GM12878 (cell line): ENCODE measurements around the gene CMSS1. TPM values are rescaled to one million over a fixed set of nuclear protein-coding genes. Genes with fewer than 3 reads are reported as not detected.

Experiments used
- ATAC-seq: fragments of 200-7000 bp; cut with Tn5 transposase; 3 replicates; pipeline ENCODE4 v1.9.1; 2020; ENCODE audit warnings: mild to moderate bottlenecking, moderate library complexity
- BruUV-seq: library from RNA; stranded (reverse); fragments of 400-500 nt; replicated peaks from 2 replicates; lab custom pipeline; 2021; lab: Mats Ljungman, UMichigan
- CTCF ChIA-PET: fragments of 300-600 bp; sonication (Branson Sonifier 250); formaldehyde crosslinking; extraction: SDS; loops from one replicate; lab custom pipeline; 2021; ENCODE audit warnings: inconsistent platforms; lab: Yijun Ruan, JAX
- POLR2A ChIA-PET: fragments of 350-600 bp; formaldehyde crosslinking; extraction: SDS; loops from one replicate; lab custom pipeline; 2021; ENCODE audit warnings: inconsistent platforms; lab: Charles Lee
- RAD21 ChIA-PET: fragments of 300-600 bp; sonication (Branson Sonifier 250); formaldehyde crosslinking; loops from one replicate; lab custom pipeline; 2023; ENCODE audit warnings: antibody characterized with exemption; ENCODE audit not compliant: unreplicated experiment; lab: Charles Lee
- SMC1A ChIA-PET: fragments of 300-600 bp; sonication (Branson Sonifier 250); formaldehyde crosslinking; loops from one replicate; lab custom pipeline; 2023; ENCODE audit not compliant: unreplicated experiment, uncharacterized antibody; lab: Charles Lee
- DNase-seq: peaks from one replicate; pipeline ENCODE4 v3.0.0-alpha.2; 2011; ENCODE audit warnings: low read depth, low spot score
- FAIRE-seq: peaks from 3 replicates; lab custom pipeline; 2011; peaks lifted over from hg19 to GRCh38; lab: Jason Lieb, UNC
- H2AFZ ChIP-seq: 2 replicates; pipeline ENCODE4 v1.6.0; 2011; ENCODE audit warnings: low read depth, low read length, control low read depth; ENCODE audit not compliant: control insufficient read depth
- H3K27ac ChIP-seq: 2 replicates; pipeline ENCODE4 v1.5.1; 2011; ENCODE audit warnings: control low read depth; ENCODE audit not compliant: control insufficient read depth, insufficient read depth
- H3K27me3 ChIP-seq, 2 experiments: replicated peaks in 1 of 2; 2 replicates each; pipeline versions ENCODE4 v1.6.0 to v1.6.1; 2011; ENCODE audit warnings: low read length in 1 of 2; ENCODE audit not compliant: control insufficient read depth in 2 of 2, insufficient read depth in 2 of 2
- H3K36me3 ChIP-seq, 2 experiments: 2 replicates each; pipeline ENCODE4 v1.5.1; 2011; ENCODE audit warnings: low read length in 1 of 2; ENCODE audit not compliant: control insufficient read depth in 2 of 2, insufficient read depth in 2 of 2
- H3K4me1 ChIP-seq: 2 replicates; pipeline ENCODE4 v1.6.1; 2011; ENCODE audit warnings: mild to moderate bottlenecking, low read length, moderate library complexity, mixed read lengths; ENCODE audit not compliant: control insufficient read depth, insufficient read depth
- H3K4me2 ChIP-seq: 2 replicates; pipeline ENCODE4 v1.6.0; 2011; ENCODE audit warnings: control low read depth; ENCODE audit not compliant: control insufficient read depth, insufficient read depth
- H3K4me3 ChIP-seq: fragments of 200-600 bp; sonication (generic); 2 replicates; pipeline ENCODE4 v1.5.1; 2016
- H3K79me2 ChIP-seq: 2 replicates; pipeline ENCODE4 v1.6.0; 2011; ENCODE audit warnings: low read length; ENCODE audit not compliant: control insufficient read depth, insufficient read depth
- H3K9ac ChIP-seq: 2 replicates; pipeline ENCODE4 v1.8.0; 2011; ENCODE audit warnings: low read length, control low read depth, mixed read lengths; ENCODE audit not compliant: control insufficient read depth, insufficient read depth
- H3K9me3 ChIP-seq: replicated peaks from 3 replicates; pipeline ENCODE4 v1.5.1; 2011; ENCODE audit warnings: mild to moderate bottlenecking, low read length; ENCODE audit not compliant: control insufficient read depth, insufficient read depth
- H4K20me1 ChIP-seq: 2 replicates; pipeline ENCODE4 v1.6.0; 2011; ENCODE audit not compliant: control insufficient read depth, insufficient read depth
- CEBPB ChIP-seq, 2 experiments: fragments of 150-350 bp in 1 of 2; IDR thresholded peaks; 2 replicates each; pipeline ENCODE4 v1.6.1; 2012 to 2014; ENCODE audit warnings: low read depth in 2 of 2, low read length in 2 of 2, borderline replicate concordance in 1 of 2, inconsistent platforms in 1 of 2
- CHD4 ChIP-seq: fragments of 200-600 bp; sonication (generic); IDR thresholded peaks from 2 replicates; pipeline ENCODE4 v1.6.1; 2016; ENCODE audit warnings: mild to moderate bottlenecking
- MTA3 ChIP-seq: IDR thresholded peaks from 2 replicates; pipeline ENCODE4 v1.6.1; 2012; ENCODE audit warnings: low read length, inconsistent platforms, borderline replicate concordance
- ZZZ3 ChIP-seq: IDR thresholded peaks from 2 replicates; pipeline ENCODE4 v1.6.1; 2011; ENCODE audit warnings: low read depth; ENCODE audit not compliant: control insufficient read depth, insufficient read length
- WGBS: methylation state at CpG from one replicate; pipeline ENCODE4 v1.1.6; 2016; ENCODE audit warnings: low lambda C conversion rate; ENCODE audit not compliant: insufficient replicate concordance, insufficient coverage; ENCODE audit errors: missing lambda C conversion rate; 5-methylcytosine and 5-hydroxymethylcytosine counted together
- in situ Hi-C: fragments of 300-500 bp; cut with MboI; formaldehyde crosslinking; loops from 9 replicates; pipeline ENCODE4 v1.14.3; 2018; ENCODE audit warnings: mixed read lengths
- intact Hi-C: fragments of 100-400 bp; cut with micrococcal nuclease; formaldehyde crosslinking; loops from one replicate; pipeline ENCODE4 v1.14.2; 2022; ENCODE audit not compliant: unreplicated experiment
- polyA plus RNA-seq, 11 experiments: library from polyadenylated mRNA; depleted of rRNA in 4 of 11; unstranded in 6 of 11; stranded (reverse) in 5 of 11; fragments of >200 nt; fragmentation: Nextera tagmentation in 4 of 11; fragmentation: Illumina TruSeq in 1 of 11; extraction: Ambion mirVana in 4 of 11; extraction: Trizol in 1 of 11; gene quantifications; 1 replicate in 1 of 11; 2 replicates in 10 of 11; pipeline versions ENCODE4 v1.2.1 to v1.2.3, GENCODE V29; 2011 to 2016; ENCODE audit warnings: inconsistent platforms in 2 of 11, missing spikeins in 2 of 11, low read depth in 1 of 11
- total RNA-seq, 4 experiments: library from RNA; depleted of rRNA in 3 of 4; stranded (reverse); fragments of >200 nt in 3 of 4; fragmentation: Illumina TruSeq in 1 of 4; extraction: Trizol in 1 of 4; gene quantifications; 2 replicates each; pipeline versions ENCODE4 v1.2.1 to v1.2.3, GENCODE V29; 2013 to 2021
- TF ChIP-seq, protein P1 (sequence below): fragments of 450-650 bp; formaldehyde crosslinking; IDR thresholded peaks from 2 replicates; pipeline ENCODE4 v1.4.0; 2022; ENCODE audit warnings: mild to moderate bottlenecking, moderate library complexity

Gene CMSS1
- total and polyA plus RNA-seq, 10 of the 15 experiments (the other 5 are each of a cell fraction or from before 2014, with no cell fraction given) = 31.0 to 118 (median 70.1) TPM

DNA sequence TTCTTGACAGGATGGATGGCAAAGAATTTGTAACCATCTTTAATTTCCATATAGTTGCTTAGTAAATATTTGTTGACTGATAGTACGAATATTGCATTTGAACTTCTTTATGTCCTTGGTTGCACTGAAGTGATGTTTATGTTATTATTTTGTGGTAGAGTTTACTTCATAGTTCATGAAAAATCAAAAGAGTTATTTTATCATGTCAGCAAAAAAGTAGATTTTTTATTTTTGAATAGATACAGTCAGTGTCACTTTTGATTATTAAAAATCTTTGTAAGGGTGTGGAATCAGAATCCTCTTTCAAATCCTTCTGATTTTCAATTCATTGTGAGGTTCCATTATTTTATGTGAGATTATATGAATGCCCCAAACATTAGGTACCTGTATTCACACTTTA is 261.7 kb downstream of the CMSS1 start:
- H3K79me2 ChIP-seq = no peaks in the 10 kb centered on the region
- ChIA-PET POLR2A (no interaction called here), RAD21 (no interaction called here), SMC1A (interaction anchor here (1.1 to 1.2 kb wide), 2 partner anchors 11 to 26 kb away, joined by 3 to 5 read pairs; no protein-coding TSS in a partner anchor), CTCF (interaction anchor here (1.4 to 1.5 kb wide), 2 partner anchors 10 kb away, joined by 4 to 6 read pairs; no protein-coding TSS in a partner anchor)
- BruUV-seq = no TSS peak
- no peak overlapping the region for H3K4me2 ChIP-seq
- no peak overlapping the region for H3K27ac ChIP-seq
- no peak overlapping the region for H3K4me3 ChIP-seq
- FAIRE-seq (no peak), DNase-seq (no peak), ATAC-seq (no peak)
- no peak for TF ChIP-seq CEBPB (IDR thresholded peaks at IDR 0.05; ENCODE audit: borderline replicate concordance in 1 of 2, low read depth in 2 of 2, low read length in 2 of 2)
- TF ChIP-seq CHD4 = no peak
- no peak for TF ChIP-seq MTA3
- no peak for TF ChIP-seq ZZZ3
- TF ChIP-seq, protein P1, sequence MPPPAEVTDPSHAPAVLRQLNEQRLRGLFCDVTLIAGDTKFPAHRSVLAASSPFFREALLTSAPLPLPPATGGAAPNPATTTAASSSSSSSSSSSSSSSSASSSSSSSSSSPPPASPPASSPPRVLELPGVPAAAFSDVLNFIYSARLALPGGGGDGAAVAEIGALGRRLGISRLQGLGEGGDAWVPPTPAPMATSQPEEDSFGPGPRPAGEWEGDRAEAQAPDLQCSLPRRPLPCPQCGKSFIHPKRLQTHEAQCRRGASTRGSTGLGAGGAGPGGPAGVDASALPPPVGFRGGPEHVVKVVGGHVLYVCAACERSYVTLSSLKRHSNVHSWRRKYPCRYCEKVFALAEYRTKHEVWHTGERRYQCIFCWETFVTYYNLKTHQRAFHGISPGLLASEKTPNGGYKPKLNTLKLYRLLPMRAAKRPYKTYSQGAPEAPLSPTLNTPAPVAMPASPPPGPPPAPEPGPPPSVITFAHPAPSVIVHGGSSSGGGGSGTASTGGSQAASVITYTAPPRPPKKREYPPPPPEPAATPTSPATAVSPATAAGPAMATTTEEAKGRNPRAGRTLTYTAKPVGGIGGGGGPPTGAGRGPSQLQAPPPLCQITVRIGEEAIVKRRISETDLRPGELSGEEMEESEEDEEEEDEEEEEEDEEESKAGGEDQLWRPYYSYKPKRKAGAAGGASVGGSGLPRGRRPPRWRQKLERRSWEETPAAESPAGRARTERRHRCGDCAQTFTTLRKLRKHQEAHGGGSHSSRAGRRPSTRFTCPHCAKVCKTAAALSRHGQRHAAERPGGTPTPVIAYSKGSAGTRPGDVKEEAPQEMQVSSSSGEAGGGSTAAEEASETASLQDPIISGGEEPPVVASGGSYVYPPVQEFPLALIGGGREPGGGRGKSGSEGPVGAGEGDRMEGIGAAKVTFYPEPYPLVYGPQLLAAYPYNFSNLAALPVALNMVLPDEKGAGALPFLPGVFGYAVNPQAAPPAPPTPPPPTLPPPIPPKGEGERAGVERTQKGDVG (CRISPR knock-in tag) = no peak
- no peaks in the 10 kb centered on the region for H4K20me1 ChIP-seq
- in situ Hi-C loops = no loop called here
- no peaks in the 10 kb centered on the region; the same call in 1 of the 2 replicates for H3K4me1 ChIP-seq
- intact Hi-C loops = no loop called here
- H3K9me3 ChIP-seq = no peaks in the 10 kb centered on the region
- H3K27me3 ChIP-seq = no peaks in the 10 kb centered on the region
- H2AFZ ChIP-seq = no peak overlapping the region
- WGBS = 96% methylated on average over 1 of the region's 1 CpG
- H3K9ac ChIP-seq = no peak overlapping the region
- H3K36me3 ChIP-seq = no peaks in the 10 kb centered on the region
